ENCODE data around the gene LDHD.

DNA sequence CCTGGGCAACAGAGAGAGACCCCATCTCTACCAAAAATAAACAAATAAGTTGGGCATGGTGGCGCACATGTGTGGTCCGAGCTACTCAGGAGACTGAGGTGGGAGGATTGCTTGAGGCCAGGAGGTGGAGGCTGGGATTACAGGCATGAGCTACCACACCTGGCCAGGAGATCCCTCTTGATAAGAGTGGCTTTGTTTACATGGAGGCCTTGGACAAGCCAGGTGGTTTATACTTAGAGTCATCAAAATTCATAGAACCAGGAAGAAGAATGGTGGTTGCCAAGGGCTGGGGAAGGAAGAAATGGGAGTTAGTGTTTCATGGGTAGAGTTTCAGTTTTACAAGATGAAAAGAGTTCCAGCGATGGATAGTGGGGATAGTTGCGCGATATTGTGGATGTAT is 22.9 kb upstream of the LDHD start:
- TF ChIP-seq, protein P1, sequence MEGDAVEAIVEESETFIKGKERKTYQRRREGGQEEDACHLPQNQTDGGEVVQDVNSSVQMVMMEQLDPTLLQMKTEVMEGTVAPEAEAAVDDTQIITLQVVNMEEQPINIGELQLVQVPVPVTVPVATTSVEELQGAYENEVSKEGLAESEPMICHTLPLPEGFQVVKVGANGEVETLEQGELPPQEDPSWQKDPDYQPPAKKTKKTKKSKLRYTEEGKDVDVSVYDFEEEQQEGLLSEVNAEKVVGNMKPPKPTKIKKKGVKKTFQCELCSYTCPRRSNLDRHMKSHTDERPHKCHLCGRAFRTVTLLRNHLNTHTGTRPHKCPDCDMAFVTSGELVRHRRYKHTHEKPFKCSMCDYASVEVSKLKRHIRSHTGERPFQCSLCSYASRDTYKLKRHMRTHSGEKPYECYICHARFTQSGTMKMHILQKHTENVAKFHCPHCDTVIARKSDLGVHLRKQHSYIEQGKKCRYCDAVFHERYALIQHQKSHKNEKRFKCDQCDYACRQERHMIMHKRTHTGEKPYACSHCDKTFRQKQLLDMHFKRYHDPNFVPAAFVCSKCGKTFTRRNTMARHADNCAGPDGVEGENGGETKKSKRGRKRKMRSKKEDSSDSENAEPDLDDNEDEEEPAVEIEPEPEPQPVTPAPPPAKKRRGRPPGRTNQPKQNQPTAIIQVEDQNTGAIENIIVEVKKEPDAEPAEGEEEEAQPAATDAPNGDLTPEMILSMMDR (IDR thresholded peaks at IDR 0.05; ENCODE audit: control extremely low read depth in 1 of 3, insufficient read depth in 1 of 3, low read depth in 1 of 3, low read length in 3 of 3): no peak
- TF ChIP-seq FOSL1 (IDR thresholded peaks at IDR 0.05; ENCODE audit: insufficient read depth, low read depth, low read length) (no peak), SIN3A (conservative IDR thresholded peaks at IDR 0.05 in 1 of 2, IDR thresholded peaks at IDR 0.05 in 1 of 2; ENCODE audit: low read depth in 1 of 2, low read length in 2 of 2) (no peak), RAD21 (IDR thresholded peaks at IDR 0.05 in 1 of 2, conservative IDR thresholded peaks at IDR 0.05 in 1 of 2; ENCODE audit: low read depth in 2 of 2, low read length in 2 of 2) (no peak), EZH2 (IDR thresholded peaks at IDR 0.05; ENCODE audit: low read depth, low read length, severe bottlenecking) (no peak), EP300 (IDR thresholded peaks at IDR 0.05; ENCODE audit: borderline replicate concordance in 1 of 2, low read depth in 2 of 2, low read length in 2 of 2) (no peak), KDM5A (IDR thresholded peaks at IDR 0.05; ENCODE audit: low read length) (no peak), ASH2L (IDR thresholded peaks at IDR 0.05; ENCODE audit: low read length) (no peak), ATF2 (IDR thresholded peaks at IDR 0.05; ENCODE audit: low read length) (no peak)
- TF ChIP-seq, protein P2, sequence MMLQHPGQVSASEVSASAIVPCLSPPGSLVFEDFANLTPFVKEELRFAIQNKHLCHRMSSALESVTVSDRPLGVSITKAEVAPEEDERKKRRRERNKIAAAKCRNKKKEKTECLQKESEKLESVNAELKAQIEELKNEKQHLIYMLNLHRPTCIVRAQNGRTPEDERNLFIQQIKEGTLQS (IDR thresholded peaks at IDR 0.05; ENCODE audit: insufficient read depth, low read depth, low read length): no peak

Measured in H1 (cell line).